Kidney (tissue), 22 donors: ENCODE measurements around the gene MYL12B. TPM values are rescaled to one million over a fixed set of nuclear protein-coding genes. Genes with fewer than 3 reads are reported as not detected.

Experiments used
- DNase-seq, 5 donors: peaks; one replicate each; pipeline ENCODE4 v3.0.0-alpha.2; 2013 to 2020
- FAIRE-seq: peaks from 2 replicates; lab custom pipeline; 2012; peaks lifted over from hg19 to GRCh38; lab: Jason Lieb, UNC
- H3K27ac ChIP-seq, 2 donors: one replicate each; pipeline ENCODE4 v1.7.0; 2013; ENCODE audit warnings: low read depth in 2 of 2, low read length in 2 of 2, inconsistent platforms in 1 of 2
- H3K27me3 ChIP-seq: one replicate; pipeline ENCODE4 v1.7.1; 2013; ENCODE audit warnings: low read length, inconsistent platforms; ENCODE audit not compliant: control insufficient read depth, insufficient read depth
- H3K36me3 ChIP-seq, 3 donors: one replicate each; pipeline versions ENCODE4 v1.7.0 to v1.7.1; 2013; ENCODE audit warnings: low read length in 3 of 3, control low read depth in 1 of 3, inconsistent platforms in 1 of 3; ENCODE audit not compliant: insufficient read depth in 3 of 3, control insufficient read depth in 2 of 3
- H3K4me1 ChIP-seq, 3 donors: one replicate each; pipeline versions ENCODE4 v1.7.0 to v1.7.1; 2013; ENCODE audit warnings: low read length in 3 of 3, inconsistent platforms in 1 of 3, low read depth in 1 of 3; ENCODE audit not compliant: control insufficient read depth in 2 of 3, insufficient read depth in 2 of 3
- H3K4me3 ChIP-seq, 3 donors: one replicate each; pipeline versions ENCODE4 v1.7.0 to v1.8.1; 2013; ENCODE audit warnings: low read length in 3 of 3, control low read depth in 1 of 3, inconsistent platforms in 1 of 3
- H3K9ac ChIP-seq, 3 donors: one replicate each; pipeline versions ENCODE4 v1.7.0 to v1.7.1; 2013; ENCODE audit warnings: low read length in 3 of 3, control low read depth in 1 of 3, inconsistent platforms in 1 of 3
- H3K9me3 ChIP-seq, 3 donors: one replicate each; pipeline versions ENCODE4 v1.7.0 to v1.7.1; 2013; ENCODE audit warnings: low read length in 3 of 3, control low read depth in 1 of 3, inconsistent platforms in 1 of 3; ENCODE audit not compliant: control insufficient read depth in 2 of 3, insufficient read depth in 1 of 3
- intact Hi-C: fragments of 100-400 bp; cut with DNase I; formaldehyde crosslinking; loops from one replicate; pipeline ENCODE4 v1.11.1; 2022
- long read RNA-seq, 10 donors: library from polyadenylated mRNA in 1 of 10; unstranded in 1 of 10; transcript quantifications; one replicate each; pipeline ENCODE4 v2.0.0 and lab custom pipeline, GENCODE V29; 2021 to 2026
- polyA plus RNA-seq: library from polyadenylated mRNA; stranded (reverse); fragments of 350-450 nt; fragmentation: Illumina TruSeq; extraction: RNeasy Lipid Tissue Mini Kit (QIAGEN cat#74804); gene quantifications from one replicate; pipeline ENCODE4 v1.2.3, GENCODE V29; 2014; ENCODE audit warnings: low read depth, low replicate concordance; ENCODE audit not compliant: insufficient read depth
- total RNA-seq: library from RNA; stranded (reverse); fragmentation: NEBNext Ultra II Directional; extraction: Animal tissue kit (Norgen Biotek cat#: 25700); gene quantifications from one replicate; pipeline ENCODE4 v1.2.1, GENCODE V29; 2021
- TF ChIP-seq, protein P1 (sequence below): IDR thresholded peaks from 3 replicates; pipeline ENCODE4 v1.5.1; 2012; ENCODE audit warnings: mild to moderate bottlenecking, moderate library complexity, borderline replicate concordance; ENCODE audit not compliant: insufficient read depth; ENCODE audit errors: extremely low read depth
- donor health status: control.
- donor health status: control.
- donor health status: control.
- donor health status: control.
- donor health status: control.
- donor health status: DM: yes; HTN: yes; CAD: no.
- donor health status: Normal renal cell carcinoma (clear cell type).

Gene MYL12B
- total RNA-seq = 448 TPM
- 884 TPM for polyA plus RNA-seq
- long read RNA-seq, donor 1, transcript MYL12B-201 (4 exons, 1,210 nt) = major isoform, 183 of 273 reads
- long read RNA-seq, donor 1, partial matches to known transcripts = 90 of 273 reads
- long read RNA-seq, donor 1, other reads (novel, unspliced or antisense) = 0 of 273 reads
- long read RNA-seq, donor 2, transcript MYL12B-201 (4 exons, 1,210 nt) = major isoform, 273 of 425 reads
- long read RNA-seq, donor 2, partial matches to known transcripts = 149 of 425 reads
- long read RNA-seq, donor 2, other reads (novel, unspliced or antisense) = 0 of 425 reads
- long read RNA-seq, donor 3, transcript MYL12B-201 (4 exons, 1,210 nt) = major isoform, 312 of 333 reads
- long read RNA-seq, donor 3, partial matches to known transcripts = 20 of 333 reads
- long read RNA-seq, donor 3, other reads (novel, unspliced or antisense) = 0 of 333 reads
- long read RNA-seq, donor 4, transcript MYL12B-201 (4 exons, 1,210 nt) = major isoform, 196 of 215 reads
- long read RNA-seq, donor 4, partial matches to known transcripts = 17 of 215 reads
- long read RNA-seq, donor 4, other reads (novel, unspliced or antisense) = 0 of 215 reads
- long read RNA-seq, donor 5, transcript MYL12B-201 (4 exons, 1,210 nt) = major isoform, 15 of 32 reads
- long read RNA-seq, donor 5, partial matches to known transcripts = 17 of 32 reads
- long read RNA-seq, donor 5, other reads (novel, unspliced or antisense) = 0 of 32 reads
- long read RNA-seq, donor 6, transcript MYL12B-201 (4 exons, 1,210 nt) = major isoform, 614 of 623 reads
- long read RNA-seq, donor 6, partial matches to known transcripts = 8 of 623 reads
- long read RNA-seq, donor 6, other reads (novel, unspliced or antisense) = 0 of 623 reads
- long read RNA-seq, donor 7, transcript MYL12B-201 (4 exons, 1,210 nt) = major isoform, 243 of 336 reads
- long read RNA-seq, donor 7, partial matches to known transcripts = 92 of 336 reads
- long read RNA-seq, donor 7, other reads (novel, unspliced or antisense) = 1 of 336 reads
- long read RNA-seq, donor 8, transcript MYL12B-201 (4 exons, 1,210 nt) = major isoform, 262 of 435 reads
- long read RNA-seq, donor 8, partial matches to known transcripts = 164 of 435 reads
- long read RNA-seq, donor 8, other reads (novel, unspliced or antisense) = 6 of 435 reads
- long read RNA-seq, donor 9, transcript MYL12B-201 (4 exons, 1,210 nt) = major isoform, 143 of 225 reads
- long read RNA-seq, donor 9, partial matches to known transcripts = 82 of 225 reads
- long read RNA-seq, donor 9, other reads (novel, unspliced or antisense) = 0 of 225 reads
- long read RNA-seq, donor 10, transcript MYL12B-201 (4 exons, 1,210 nt) = major isoform, 203 of 355 reads
- long read RNA-seq, donor 10, partial matches to known transcripts = 151 of 355 reads
- long read RNA-seq, donor 10, other reads (novel, unspliced or antisense) = 0 of 355 reads

DNA sequence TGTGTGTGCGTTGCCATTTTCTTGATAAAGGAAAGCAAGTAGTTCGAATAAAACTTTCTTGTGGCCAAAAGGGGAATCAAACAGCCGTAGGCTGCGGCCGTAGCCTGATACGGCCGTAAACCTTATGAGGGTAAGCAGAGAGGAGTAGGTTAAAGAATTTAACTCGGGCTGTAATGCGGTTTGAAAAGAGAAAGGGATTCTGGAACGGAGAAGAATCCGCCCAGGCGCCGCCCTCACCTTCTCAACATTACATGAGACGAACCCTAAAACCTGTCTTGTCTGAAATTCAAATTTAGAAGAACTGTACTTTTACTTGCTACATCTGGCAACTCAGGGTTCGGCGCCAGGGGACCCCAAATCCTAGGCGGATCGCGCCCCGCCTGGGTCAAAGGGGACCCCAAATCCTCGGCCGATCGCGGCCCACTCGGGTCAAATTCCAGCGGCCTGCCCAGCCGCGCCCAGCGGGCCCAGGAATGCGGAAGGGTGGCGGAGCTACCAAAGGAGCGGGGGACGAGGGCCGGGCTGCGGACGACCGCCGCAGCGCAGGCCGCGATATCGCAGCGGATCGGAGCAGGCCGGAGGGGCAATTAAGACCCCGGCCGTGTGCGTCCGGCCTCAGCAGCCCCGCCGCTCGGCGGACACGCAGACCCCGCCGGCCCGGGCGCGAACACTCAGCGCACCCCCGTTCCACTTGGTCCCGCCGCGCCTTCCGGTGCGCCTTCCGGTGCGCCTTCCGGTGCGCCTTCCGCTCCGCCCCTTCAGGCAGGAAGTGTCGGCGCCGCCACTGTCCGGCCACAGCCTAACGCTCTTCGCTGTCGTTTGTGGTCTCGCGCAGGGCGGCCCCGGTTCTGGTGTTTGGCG lies at the start of gene MYL12B:
Gene MYL12B (plus strand): TSS at position 761 of the 861 bp plus-strand sequence. CDS start 10,766 bp downstream, outside the sequence.
- Histone ChIP-seq H3K9me3 (no peaks in the 10 kb centered on the region), H3K27ac (peak within 1 kb of the TSS; percentile 97), H3K27me3 (no peaks in the 10 kb centered on the region), H3K4me1 (peaks cover 0 to 32% (median 17%) of the 10 kb centered on the region in 3 donors), H3K36me3 (peaks cover 5 to 19% (median 7%) of the 10 kb centered on the region in 3 donors), H3K4me3 (peak within 1 kb of the TSS; percentile 85 to 97 (median 93)), H3K9ac (peak within 1 kb of the TSS; percentile 90 to 98 (median 92))
- no peak for FAIRE-seq
- peak; percentile 87 to 94 (median 92) for DNase-seq
- TF ChIP-seq, protein P1, sequence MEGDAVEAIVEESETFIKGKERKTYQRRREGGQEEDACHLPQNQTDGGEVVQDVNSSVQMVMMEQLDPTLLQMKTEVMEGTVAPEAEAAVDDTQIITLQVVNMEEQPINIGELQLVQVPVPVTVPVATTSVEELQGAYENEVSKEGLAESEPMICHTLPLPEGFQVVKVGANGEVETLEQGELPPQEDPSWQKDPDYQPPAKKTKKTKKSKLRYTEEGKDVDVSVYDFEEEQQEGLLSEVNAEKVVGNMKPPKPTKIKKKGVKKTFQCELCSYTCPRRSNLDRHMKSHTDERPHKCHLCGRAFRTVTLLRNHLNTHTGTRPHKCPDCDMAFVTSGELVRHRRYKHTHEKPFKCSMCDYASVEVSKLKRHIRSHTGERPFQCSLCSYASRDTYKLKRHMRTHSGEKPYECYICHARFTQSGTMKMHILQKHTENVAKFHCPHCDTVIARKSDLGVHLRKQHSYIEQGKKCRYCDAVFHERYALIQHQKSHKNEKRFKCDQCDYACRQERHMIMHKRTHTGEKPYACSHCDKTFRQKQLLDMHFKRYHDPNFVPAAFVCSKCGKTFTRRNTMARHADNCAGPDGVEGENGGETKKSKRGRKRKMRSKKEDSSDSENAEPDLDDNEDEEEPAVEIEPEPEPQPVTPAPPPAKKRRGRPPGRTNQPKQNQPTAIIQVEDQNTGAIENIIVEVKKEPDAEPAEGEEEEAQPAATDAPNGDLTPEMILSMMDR = no peak
- intact Hi-C loops = no loop called here

DNA sequence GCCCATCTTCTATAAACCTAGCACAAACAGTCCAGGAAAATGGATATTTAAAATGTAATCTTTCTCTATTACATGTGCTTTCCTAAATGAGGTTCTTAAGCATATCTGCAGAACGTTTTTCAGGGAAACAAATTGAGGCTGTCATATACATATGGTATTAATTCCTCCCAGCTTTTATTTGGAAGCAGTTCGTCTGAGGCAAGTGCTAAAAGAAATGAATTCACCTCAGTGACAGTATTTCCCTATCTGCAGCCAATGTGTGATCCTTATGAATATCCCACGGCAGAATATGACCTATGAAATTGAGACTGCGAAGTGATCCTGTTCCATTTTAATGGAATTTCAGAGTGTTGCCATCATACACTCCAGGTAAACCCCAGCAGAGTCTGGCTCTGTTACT lies 49.3 kb upstream of the MYL12B start:
- no peak overlapping the region for H3K4me3 ChIP-seq
- no peak for FAIRE-seq
- no peaks in the 10 kb centered on the region for H3K9me3 ChIP-seq
- intact Hi-C loops = no loop called here
- no peak for DNase-seq
- no peak overlapping the region for H3K9ac ChIP-seq
- peaks cover 0 to 3% (median 0%) of the 10 kb centered on the region in 3 donors for H3K4me1 ChIP-seq
- H3K27ac ChIP-seq = no peak overlapping the region
- no peaks in the 10 kb centered on the region for H3K27me3 ChIP-seq
- no peaks in the 10 kb centered on the region for H3K36me3 ChIP-seq
- TF ChIP-seq, protein P1 = no peak
